ENCODE data around the gene CPNE7.

The CPNE7 gene

GRCh38 chr16:89536371-89536770, 39.2 kb upstream of the CPNE7 start:
- Histone ChIP-seq H3K9me3 (no peaks in the 10 kb centered on the region), H3K36me3 (peaks cover 39% of the 10 kb centered on the region), H3K4me1 (no peaks in the 10 kb centered on the region), H3K27me3 (no peaks in the 10 kb centered on the region), H3K4me3 (ENCODE audit: low read depth, low read length) (no peak overlapping the region)
- no peak for TF ChIP-seq CTCF (IDR thresholded peaks at IDR 0.05; ENCODE audit: low read depth, low read length)
- DNase-seq, result no peak

- Histone ChIP-seq H3K36me3 (peaks cover 33% of the 10 kb centered on the region), H3K9me3 (no peaks in the 10 kb centered on the region), H3K4me3 (ENCODE audit: low read depth, low read length) (no peak overlapping the region), H3K4me1 (no peaks in the 10 kb centered on the region), H3K27me3 (no peaks in the 10 kb centered on the region)
- DNase-seq, result no peak
- TF ChIP-seq CTCF (IDR thresholded peaks at IDR 0.05; ENCODE audit: low read depth, low read length), result no peak
Observed at GRCh38 chr16:89536886-89537548, 38.5 kb upstream of the CPNE7 start.

- Histone ChIP-seq H3K4me3 (ENCODE audit: low read depth, low read length) (no peak overlapping the region), H3K9me3 (no peaks in the 10 kb centered on the region), H3K27me3 (no peaks in the 10 kb centered on the region), H3K36me3 (peaks cover 33% of the 10 kb centered on the region), H3K4me1 (no peaks in the 10 kb centered on the region)
- no peak for TF ChIP-seq CTCF (IDR thresholded peaks at IDR 0.05; ENCODE audit: low read depth, low read length)
- no peak for DNase-seq
Observed at GRCh38 chr16:89537549-89537925, 38.0 kb upstream of the CPNE7 start.

- DNase-seq, result no peak
- TF ChIP-seq CTCF (IDR thresholded peaks at IDR 0.05; ENCODE audit: low read depth, low read length), result no peak
- Histone ChIP-seq H3K4me3 (ENCODE audit: low read depth, low read length) (no peak overlapping the region), H3K4me1 (no peaks in the 10 kb centered on the region), H3K9me3 (no peaks in the 10 kb centered on the region), H3K36me3 (peaks cover 33% of the 10 kb centered on the region), H3K27me3 (no peaks in the 10 kb centered on the region)
Observed at GRCh38 chr16:89538286-89538685, 37.3 kb upstream of the CPNE7 start.

GRCh38 chr16:89540557-89540956, 35.0 kb upstream of the CPNE7 start:
- no peak for TF ChIP-seq CTCF (IDR thresholded peaks at IDR 0.05; ENCODE audit: low read depth, low read length)
- Histone ChIP-seq H3K36me3 (peaks cover 28% of the 10 kb centered on the region), H3K4me1 (no peaks in the 10 kb centered on the region), H3K9me3 (no peaks in the 10 kb centered on the region), H3K4me3 (ENCODE audit: low read depth, low read length) (no peak overlapping the region), H3K27me3 (no peaks in the 10 kb centered on the region)
- no peak for DNase-seq

- peaks cover 34% of the 10 kb centered on the region for H3K36me3 ChIP-seq
- no peak for TF ChIP-seq CTCF (IDR thresholded peaks at IDR 0.05; ENCODE audit: low read depth, low read length)
- DNase-seq, result no peak
Observed at GRCh38 chr16:89541792-89542191, 33.8 kb upstream of the CPNE7 start.

More at GRCh38 chr16:89541792-89542191, 33.8 kb upstream of the CPNE7 start:
- no peaks in the 10 kb centered on the region for H3K27me3 ChIP-seq
- H3K9me3 ChIP-seq, result no peaks in the 10 kb centered on the region
- no peaks in the 10 kb centered on the region for H3K4me1 ChIP-seq
- H3K4me3 ChIP-seq (ENCODE audit: low read depth, low read length), result no peak overlapping the region

Measured in BE2C (cell line).